Suprapubic skin (tissue), 4 donors: ENCODE measurements around the gene ETS1.

Source experiments
- EP300 ChIP-seq: sonication (generic); formaldehyde crosslinking; IDR thresholded peaks from one replicate; pipeline ENCODE4 v1.6.1; 2017; ENCODE audit warnings: antibody characterized with exemption
- POLR2A ChIP-seq, 2 donors: fragments of 450-650 bp; IDR thresholded peaks; one replicate each; pipeline ENCODE4 v1.6.1; 2017; ENCODE audit warnings: antibody characterized with exemption in 2 of 2, mild to moderate bottlenecking in 2 of 2, moderate library complexity in 2 of 2
- POLR2AphosphoS5 ChIP-seq, 3 donors: sonication (generic); formaldehyde crosslinking; IDR thresholded peaks; one replicate each; pipeline ENCODE4 v1.6.1; 2017; ENCODE audit warnings: antibody characterized with exemption in 3 of 3
- TF ChIP-seq, protein P1 (sequence below), 2 donors: fragments of 200-600 bp in 1 of 2; fragments of 450-650 bp in 1 of 2; sonication (generic) in 1 of 2; IDR thresholded peaks; one replicate each; pipeline ENCODE4 v1.5.1; 2016 to 2019; ENCODE audit warnings: antibody characterized with exemption in 2 of 2, mild to moderate bottlenecking in 1 of 2, moderate library complexity in 1 of 2

DNA sequence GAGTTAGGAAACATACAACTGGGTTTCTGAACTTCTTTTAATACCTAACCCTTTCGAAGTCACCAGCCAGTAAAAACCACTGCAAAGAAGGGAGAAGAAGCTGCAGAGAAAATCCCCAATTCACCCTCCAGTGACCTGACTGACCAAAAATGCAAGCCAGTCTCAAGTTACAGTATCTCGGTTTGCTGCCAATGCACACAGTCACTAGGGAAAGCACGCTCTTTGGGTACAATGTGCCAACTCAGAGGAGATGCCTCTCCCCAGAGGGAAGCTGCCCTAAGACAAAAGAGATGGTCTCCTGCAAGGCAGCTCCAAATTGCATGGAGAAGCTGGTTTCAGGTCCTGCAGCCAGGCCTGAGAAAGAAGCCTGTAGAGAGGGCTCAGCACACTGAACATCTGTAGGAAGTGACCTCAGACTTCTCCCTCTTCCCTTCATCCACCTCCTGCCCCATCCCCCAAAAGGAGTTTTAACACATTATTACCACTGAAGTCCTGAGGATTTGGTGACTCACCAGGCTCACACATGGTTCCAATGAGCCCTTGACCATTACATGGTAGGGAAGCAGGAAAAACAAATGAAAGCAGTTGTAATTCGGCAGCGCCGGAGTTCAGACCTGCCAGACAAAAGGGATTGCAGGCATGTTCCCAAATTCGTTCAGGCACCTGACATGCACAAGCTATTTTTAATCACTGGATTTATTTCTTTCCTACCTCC is 90.1 kb downstream of the ETS1 start:
- TF ChIP-seq POLR2AphosphoS5 (IDR thresholded peaks at IDR 0.05) (no peak), EP300 (no peak), POLR2A (IDR thresholded peaks at IDR 0.05) (no peak)
- TF ChIP-seq, protein P1, sequence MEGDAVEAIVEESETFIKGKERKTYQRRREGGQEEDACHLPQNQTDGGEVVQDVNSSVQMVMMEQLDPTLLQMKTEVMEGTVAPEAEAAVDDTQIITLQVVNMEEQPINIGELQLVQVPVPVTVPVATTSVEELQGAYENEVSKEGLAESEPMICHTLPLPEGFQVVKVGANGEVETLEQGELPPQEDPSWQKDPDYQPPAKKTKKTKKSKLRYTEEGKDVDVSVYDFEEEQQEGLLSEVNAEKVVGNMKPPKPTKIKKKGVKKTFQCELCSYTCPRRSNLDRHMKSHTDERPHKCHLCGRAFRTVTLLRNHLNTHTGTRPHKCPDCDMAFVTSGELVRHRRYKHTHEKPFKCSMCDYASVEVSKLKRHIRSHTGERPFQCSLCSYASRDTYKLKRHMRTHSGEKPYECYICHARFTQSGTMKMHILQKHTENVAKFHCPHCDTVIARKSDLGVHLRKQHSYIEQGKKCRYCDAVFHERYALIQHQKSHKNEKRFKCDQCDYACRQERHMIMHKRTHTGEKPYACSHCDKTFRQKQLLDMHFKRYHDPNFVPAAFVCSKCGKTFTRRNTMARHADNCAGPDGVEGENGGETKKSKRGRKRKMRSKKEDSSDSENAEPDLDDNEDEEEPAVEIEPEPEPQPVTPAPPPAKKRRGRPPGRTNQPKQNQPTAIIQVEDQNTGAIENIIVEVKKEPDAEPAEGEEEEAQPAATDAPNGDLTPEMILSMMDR (IDR thresholded peaks at IDR 0.05) = no peak
